ENCODE data around the gene GPR61.

DNA sequence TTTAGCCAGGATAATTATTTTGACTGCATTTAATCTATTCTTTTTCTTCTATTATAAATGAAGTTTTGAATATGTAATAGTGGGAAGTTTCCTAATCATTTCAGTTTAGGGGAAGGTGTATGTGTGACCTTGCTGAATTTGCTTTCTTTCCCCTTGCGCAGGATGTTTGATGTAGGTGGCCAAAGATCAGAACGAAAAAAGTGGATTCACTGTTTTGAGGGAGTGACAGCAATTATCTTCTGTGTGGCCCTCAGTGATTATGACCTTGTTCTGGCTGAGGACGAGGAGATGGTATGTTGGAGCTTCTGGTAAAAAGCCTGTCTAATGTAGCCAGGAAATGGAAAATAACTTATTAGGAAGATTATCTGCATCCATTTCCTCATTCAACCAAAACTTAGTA is 46.4 kb downstream of the GPR61 start:
- TF ChIP-seq, protein P1, sequence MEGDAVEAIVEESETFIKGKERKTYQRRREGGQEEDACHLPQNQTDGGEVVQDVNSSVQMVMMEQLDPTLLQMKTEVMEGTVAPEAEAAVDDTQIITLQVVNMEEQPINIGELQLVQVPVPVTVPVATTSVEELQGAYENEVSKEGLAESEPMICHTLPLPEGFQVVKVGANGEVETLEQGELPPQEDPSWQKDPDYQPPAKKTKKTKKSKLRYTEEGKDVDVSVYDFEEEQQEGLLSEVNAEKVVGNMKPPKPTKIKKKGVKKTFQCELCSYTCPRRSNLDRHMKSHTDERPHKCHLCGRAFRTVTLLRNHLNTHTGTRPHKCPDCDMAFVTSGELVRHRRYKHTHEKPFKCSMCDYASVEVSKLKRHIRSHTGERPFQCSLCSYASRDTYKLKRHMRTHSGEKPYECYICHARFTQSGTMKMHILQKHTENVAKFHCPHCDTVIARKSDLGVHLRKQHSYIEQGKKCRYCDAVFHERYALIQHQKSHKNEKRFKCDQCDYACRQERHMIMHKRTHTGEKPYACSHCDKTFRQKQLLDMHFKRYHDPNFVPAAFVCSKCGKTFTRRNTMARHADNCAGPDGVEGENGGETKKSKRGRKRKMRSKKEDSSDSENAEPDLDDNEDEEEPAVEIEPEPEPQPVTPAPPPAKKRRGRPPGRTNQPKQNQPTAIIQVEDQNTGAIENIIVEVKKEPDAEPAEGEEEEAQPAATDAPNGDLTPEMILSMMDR (IDR thresholded peaks at IDR 0.05), result no peak
- no peak for TF ChIP-seq POLR2A (IDR thresholded peaks at IDR 0.05)

Data from tibial nerve (tissue), 3 donors.